Measurements from ENCODE around the gene GRIN3B.

Gene GRIN3B

GRCh38 chr19:1041835-1042685 is 41.8 kb downstream of the GRIN3B start:
- no peak for DNase-seq (ENCODE audit: low read depth)

- DNase-seq (ENCODE audit: low read depth) = no peak
Measured at GRCh38 chr19:1042689-1043511, 42.7 kb downstream of the GRIN3B start.

GRCh38 chr19:1045247-1045603 is 45.0 kb downstream of the GRIN3B start:
- DNase-seq (ENCODE audit: low read depth) = no peak

GRCh38 chr19:1046117-1046626 is 46.0 kb downstream of the GRIN3B start:
- no peak for DNase-seq (ENCODE audit: low read depth)

- no peak for DNase-seq (ENCODE audit: low read depth)
Measured at GRCh38 chr19:1046836-1047695, 46.8 kb downstream of the GRIN3B start.

GRCh38 chr19:1047696-1048147 is 47.5 kb downstream of the GRIN3B start:
- DNase-seq (ENCODE audit: low read depth) = no peak

- DNase-seq (ENCODE audit: low read depth) = no peak
Measured at GRCh38 chr19:1049106-1049505, 48.9 kb downstream of the GRIN3B start.

GRCh38 chr19:1049800-1050199 is 49.6 kb downstream of the GRIN3B start:
- no peak for DNase-seq (ENCODE audit: low read depth)

GRCh38 chr19:1050989-1051788 is 51.0 kb downstream of the GRIN3B start:
- DNase-seq (ENCODE audit: low read depth) = no peak

GRCh38 chr19:1051791-1052190 is 51.6 kb downstream of the GRIN3B start:
- no peak for DNase-seq (ENCODE audit: low read depth)

GRCh38 chr19:1052349-1052975 is 52.2 kb downstream of the GRIN3B start:
- no peak for DNase-seq (ENCODE audit: low read depth)

GRCh38 chr19:1053176-1054101 is 53.2 kb downstream of the GRIN3B start:
- no peak for DNase-seq (ENCODE audit: low read depth)

GRCh38 chr19:1054102-1055027 is 54.1 kb downstream of the GRIN3B start:
- no peak for DNase-seq (ENCODE audit: low read depth)

- no peak for DNase-seq (ENCODE audit: low read depth)
Measured at GRCh38 chr19:1055028-1055425, 54.8 kb downstream of the GRIN3B start.

GRCh38 chr19:1055886-1056620 is 55.8 kb downstream of the GRIN3B start:
- no peak for DNase-seq (ENCODE audit: low read depth)

- DNase-seq (ENCODE audit: low read depth) = no peak
Measured at GRCh38 chr19:1057176-1057855, 57.1 kb downstream of the GRIN3B start.

- DNase-seq (ENCODE audit: low read depth) = no peak
Measured at GRCh38 chr19:1058112-1058511, 57.9 kb downstream of the GRIN3B start.
